ENCODE results near the gene CCDC47. TPM values are rescaled to one million over a fixed set of nuclear protein-coding genes. Genes with fewer than 3 reads are reported as not detected.
A peak's percentile ranks its signal among the peaks of the same experiment; 100 is the strongest.

CCDC47 gene
- total and polyA plus RNA-seq, 2 of the 13 experiments (the other 11 are each of a cell fraction or from before 2014, with no cell fraction given) = 59.3 to 99.5 TPM

GRCh38 chr17:63786117-63786516, 12.7 kb upstream of the CCDC47 start (continued):
- TF ChIP-seq, protein P1, sequence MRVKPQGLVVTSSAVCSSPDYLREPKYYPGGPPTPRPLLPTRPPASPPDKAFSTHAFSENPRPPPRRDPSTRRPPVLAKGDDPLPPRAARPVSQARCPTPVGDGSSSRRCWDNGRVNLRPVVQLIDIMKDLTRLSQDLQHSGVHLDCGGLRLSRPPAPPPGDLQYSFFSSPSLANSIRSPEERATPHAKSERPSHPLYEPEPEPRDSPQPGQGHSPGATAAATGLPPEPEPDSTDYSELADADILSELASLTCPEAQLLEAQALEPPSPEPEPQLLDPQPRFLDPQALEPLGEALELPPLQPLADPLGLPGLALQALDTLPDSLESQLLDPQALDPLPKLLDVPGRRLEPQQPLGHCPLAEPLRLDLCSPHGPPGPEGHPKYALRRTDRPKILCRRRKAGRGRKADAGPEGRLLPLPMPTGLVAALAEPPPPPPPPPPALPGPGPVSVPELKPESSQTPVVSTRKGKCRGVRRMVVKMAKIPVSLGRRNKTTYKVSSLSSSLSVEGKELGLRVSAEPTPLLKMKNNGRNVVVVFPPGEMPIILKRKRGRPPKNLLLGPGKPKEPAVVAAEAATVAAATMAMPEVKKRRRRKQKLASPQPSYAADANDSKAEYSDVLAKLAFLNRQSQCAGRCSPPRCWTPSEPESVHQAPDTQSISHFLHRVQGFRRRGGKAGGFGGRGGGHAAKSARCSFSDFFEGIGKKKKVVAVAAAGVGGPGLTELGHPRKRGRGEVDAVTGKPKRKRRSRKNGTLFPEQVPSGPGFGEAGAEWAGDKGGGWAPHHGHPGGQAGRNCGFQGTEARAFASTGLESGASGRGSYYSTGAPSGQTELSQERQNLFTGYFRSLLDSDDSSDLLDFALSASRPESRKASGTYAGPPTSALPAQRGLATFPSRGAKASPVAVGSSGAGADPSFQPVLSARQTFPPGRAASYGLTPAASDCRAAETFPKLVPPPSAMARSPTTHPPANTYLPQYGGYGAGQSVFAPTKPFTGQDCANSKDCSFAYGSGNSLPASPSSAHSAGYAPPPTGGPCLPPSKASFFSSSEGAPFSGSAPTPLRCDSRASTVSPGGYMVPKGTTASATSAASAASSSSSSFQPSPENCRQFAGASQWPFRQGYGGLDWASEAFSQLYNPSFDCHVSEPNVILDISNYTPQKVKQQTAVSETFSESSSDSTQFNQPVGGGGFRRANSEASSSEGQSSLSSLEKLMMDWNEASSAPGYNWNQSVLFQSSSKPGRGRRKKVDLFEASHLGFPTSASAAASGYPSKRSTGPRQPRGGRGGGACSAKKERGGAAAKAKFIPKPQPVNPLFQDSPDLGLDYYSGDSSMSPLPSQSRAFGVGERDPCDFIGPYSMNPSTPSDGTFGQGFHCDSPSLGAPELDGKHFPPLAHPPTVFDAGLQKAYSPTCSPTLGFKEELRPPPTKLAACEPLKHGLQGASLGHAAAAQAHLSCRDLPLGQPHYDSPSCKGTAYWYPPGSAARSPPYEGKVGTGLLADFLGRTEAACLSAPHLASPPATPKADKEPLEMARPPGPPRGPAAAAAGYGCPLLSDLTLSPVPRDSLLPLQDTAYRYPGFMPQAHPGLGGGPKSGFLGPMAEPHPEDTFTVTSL (CRISPR knock-in tag; IDR thresholded peaks at IDR 0.05; ENCODE audit: borderline replicate concordance) = no peak; the same call in 1 of the 2 replicates
- TF ChIP-seq ZNF414 (CRISPR knock-in tag; IDR thresholded peaks at IDR 0.05) (no peak), GATAD2A (CRISPR knock-in tag; IDR thresholded peaks at IDR 0.05) (peak; percentile 35; the same call in 1 of the 2 replicates), ZNF121 (CRISPR knock-in tag; IDR thresholded peaks at IDR 0.05) (peak; percentile 98), ARHGAP35 (CRISPR knock-in tag; IDR thresholded peaks at IDR 0.05; ENCODE audit: borderline replicate concordance) (no peak), ZNF605 (CRISPR knock-in tag; IDR thresholded peaks at IDR 0.05) (no peak), MLLT10 (CRISPR knock-in tag; IDR thresholded peaks at IDR 0.05) (no peak), SP2 (CRISPR knock-in tag; IDR thresholded peaks at IDR 0.05) (no peak), ZNF816 (CRISPR knock-in tag; IDR thresholded peaks at IDR 0.05; ENCODE audit: borderline replicate concordance) (0 out of 2 replicates have a peak, but pooled peaks have one; percentile 31), ZNF225 (CRISPR knock-in tag; IDR thresholded peaks at IDR 0.05) (no peak), MXD3 (CRISPR knock-in tag; IDR thresholded peaks at IDR 0.05) (no peak), ZNF768 (CRISPR knock-in tag; IDR thresholded peaks at IDR 0.05) (no peak), MAFF (IDR thresholded peaks at IDR 0.05; ENCODE audit: low read depth, low read length) (no peak), PLRG1 (conservative IDR thresholded peaks at IDR 0.05) (no peak), ASH2L (IDR thresholded peaks at IDR 0.05; ENCODE audit: insufficient read length, low read depth, low read length) (no peak), SOX13 (IDR thresholded peaks at IDR 0.05) (no peak), SOX13 (CRISPR knock-in tag; conservative IDR thresholded peaks at IDR 0.05 in 1 of 2, IDR thresholded peaks at IDR 0.05 in 1 of 2) (peak in 1 of 2 experiments; percentile 52; a peak in 1 of 4 replicates), ZFP1 (CRISPR knock-in tag; IDR thresholded peaks at IDR 0.05) (0 out of 2 replicates have a peak, but pooled peaks have one; percentile 50), XRCC5 (optimal IDR thresholded peaks at IDR 0.05; ENCODE audit: low read length) (no peak), ZNF496 (CRISPR knock-in tag; IDR thresholded peaks at IDR 0.05; ENCODE audit: insufficient replicate concordance) (no peak), ZNF24 (IDR thresholded peaks at IDR 0.05) (no peak), CEBPG (CRISPR knock-in tag; IDR thresholded peaks at IDR 0.05) (no peak), SOX5 (CRISPR knock-in tag; IDR thresholded peaks at IDR 0.05; ENCODE audit: borderline replicate concordance) (no peak; the same call in 1 of the 2 replicates), SMAD9 (CRISPR knock-in tag; IDR thresholded peaks at IDR 0.05) (no peak), ZNF230 (CRISPR knock-in tag; IDR thresholded peaks at IDR 0.05) (no peak)
- TF ChIP-seq, protein P2, sequence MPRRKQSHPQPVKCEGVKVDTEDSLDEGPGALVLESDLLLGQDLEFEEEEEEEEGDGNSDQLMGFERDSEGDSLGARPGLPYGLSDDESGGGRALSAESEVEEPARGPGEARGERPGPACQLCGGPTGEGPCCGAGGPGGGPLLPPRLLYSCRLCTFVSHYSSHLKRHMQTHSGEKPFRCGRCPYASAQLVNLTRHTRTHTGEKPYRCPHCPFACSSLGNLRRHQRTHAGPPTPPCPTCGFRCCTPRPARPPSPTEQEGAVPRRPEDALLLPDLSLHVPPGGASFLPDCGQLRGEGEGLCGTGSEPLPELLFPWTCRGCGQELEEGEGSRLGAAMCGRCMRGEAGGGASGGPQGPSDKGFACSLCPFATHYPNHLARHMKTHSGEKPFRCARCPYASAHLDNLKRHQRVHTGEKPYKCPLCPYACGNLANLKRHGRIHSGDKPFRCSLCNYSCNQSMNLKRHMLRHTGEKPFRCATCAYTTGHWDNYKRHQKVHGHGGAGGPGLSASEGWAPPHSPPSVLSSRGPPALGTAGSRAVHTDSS (CRISPR knock-in tag; conservative IDR thresholded peaks at IDR 0.05) = no peak
